ENCODE data around the gene HTR3D. TPM values are rescaled to one million over a fixed set of nuclear protein-coding genes. Genes with fewer than 3 reads are reported as not detected.

HTR3D gene
- total RNA-seq: not detected

DNA sequence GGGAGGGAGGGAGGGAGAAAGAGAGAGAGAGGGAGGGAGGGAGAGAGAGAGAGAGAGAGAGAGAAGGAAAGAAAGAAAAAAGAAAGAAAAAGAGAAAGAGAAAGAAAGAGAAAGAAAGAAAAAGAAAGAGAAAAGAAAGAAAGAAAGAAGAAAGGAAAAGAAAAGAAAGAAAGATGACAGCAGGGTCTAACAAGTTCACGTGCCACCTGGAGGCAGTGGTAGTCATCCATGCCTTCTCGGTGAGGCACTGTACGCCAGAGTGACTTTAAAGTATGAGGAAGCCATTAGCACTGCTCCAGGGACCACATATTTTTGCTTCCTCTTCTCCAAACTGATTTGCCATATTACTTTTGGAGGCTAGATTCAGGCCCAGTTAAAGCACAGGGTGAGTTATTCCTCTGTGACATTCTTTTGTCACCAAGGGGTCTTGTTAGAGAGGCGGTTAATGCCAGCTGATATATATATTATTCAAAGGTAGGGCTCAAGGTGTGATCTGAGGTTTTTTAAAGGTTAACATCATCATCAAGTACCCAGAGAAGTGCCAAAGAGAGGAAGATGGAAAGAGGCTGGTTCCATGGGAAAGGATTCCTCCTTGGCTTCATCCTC, at the start of gene HTR3D:
Gene HTR3D (plus strand): TSS at position 556 of the 606 bp plus-strand sequence. CDS start 0 bp downstream, at position 556.
- no peaks in the 10 kb centered on the region for H3K9me3 Mint-ChIP-seq (ENCODE audit: low read depth)
- ChIA-PET POLR2A (no interaction called here), CTCF (no interaction called here)
- intact Hi-C loops (cut with DNase I, micrococcal nuclease): no loop called here
- H3K4me3 Mint-ChIP-seq: no peak within 1 kb of the TSS
- DNase-seq (no peak), ATAC-seq (no peak)
- H3K36me3 Mint-ChIP-seq (ENCODE audit: low read depth): no peaks in the 10 kb centered on the region
- no peaks in the 10 kb centered on the region for H3K4me1 Mint-ChIP-seq
- H3K27me3 Mint-ChIP-seq: peaks cover 4% of the 10 kb centered on the region
- H3K27ac Mint-ChIP-seq: no peak within 1 kb of the TSS

DNA sequence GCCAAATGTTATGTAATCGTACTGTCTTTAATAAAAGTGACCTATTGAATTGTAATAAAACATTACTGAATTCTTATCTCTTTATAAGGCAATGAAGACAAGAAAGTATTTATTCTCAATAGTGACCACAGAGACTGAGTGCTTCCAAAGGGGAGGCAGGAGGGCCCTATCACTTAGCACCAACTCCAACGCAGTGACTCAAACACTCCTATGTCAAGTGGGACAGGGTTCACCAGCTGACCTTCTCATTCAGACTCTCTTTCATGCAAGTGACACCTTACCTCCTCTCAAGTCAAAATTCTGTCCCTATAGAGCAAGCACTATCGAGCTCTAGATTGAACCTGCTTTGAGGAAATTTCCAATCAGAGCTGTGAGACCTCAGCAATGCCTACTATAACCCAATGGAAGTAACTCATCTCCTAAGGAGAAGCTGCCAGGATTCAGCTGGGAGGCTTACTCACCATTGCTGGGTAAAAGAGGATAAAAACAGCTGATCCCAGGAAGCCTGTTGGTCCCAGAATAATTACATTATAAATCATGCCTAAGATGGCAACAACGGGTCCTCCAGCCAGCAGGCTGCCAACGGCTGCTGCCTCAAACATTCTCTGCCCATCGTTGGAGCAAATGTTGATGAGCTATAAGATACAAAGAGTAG, 49.4 kb upstream of the HTR3D start:
- POLR2A ChIA-PET: no interaction called here
- ATAC-seq (no peak), DNase-seq (no peak)
- peaks cover 5% of the 10 kb centered on the region for H3K36me3 Mint-ChIP-seq (ENCODE audit: low read depth)
- H3K27me3 Mint-ChIP-seq: no peaks in the 10 kb centered on the region
- CTCF ChIA-PET: interaction anchor here (0.6 to 1.1 kb wide), 2 partner anchors 13 to 70 kb away, joined by 3 to 4 read pairs; no protein-coding TSS in a partner anchor
- H3K9me3 Mint-ChIP-seq (ENCODE audit: low read depth): no peaks in the 10 kb centered on the region
- H3K4me3 Mint-ChIP-seq: no peak overlapping the region
- no peaks in the 10 kb centered on the region for H3K4me1 Mint-ChIP-seq
- no peak overlapping the region for H3K27ac Mint-ChIP-seq
- intact Hi-C loops (cut with DNase I, micrococcal nuclease): no loop called here

GRCh38 chr3:183984127-183984740, 47.3 kb upstream of the HTR3D start:
- Mint-ChIP-seq H3K36me3 (ENCODE audit: low read depth) (peaks cover 15% of the 10 kb centered on the region), H3K4me1 (no peaks in the 10 kb centered on the region), H3K9me3 (ENCODE audit: low read depth) (no peaks in the 10 kb centered on the region), H3K27ac (no peak overlapping the region), H3K4me3 (no peak overlapping the region), H3K27me3 (no peaks in the 10 kb centered on the region)
- intact Hi-C loops (cut with DNase I, micrococcal nuclease): no loop called here
- ChIA-PET POLR2A (no interaction called here), CTCF (no interaction called here)
- no peak for ATAC-seq
- DNase-seq: no peak

DNA sequence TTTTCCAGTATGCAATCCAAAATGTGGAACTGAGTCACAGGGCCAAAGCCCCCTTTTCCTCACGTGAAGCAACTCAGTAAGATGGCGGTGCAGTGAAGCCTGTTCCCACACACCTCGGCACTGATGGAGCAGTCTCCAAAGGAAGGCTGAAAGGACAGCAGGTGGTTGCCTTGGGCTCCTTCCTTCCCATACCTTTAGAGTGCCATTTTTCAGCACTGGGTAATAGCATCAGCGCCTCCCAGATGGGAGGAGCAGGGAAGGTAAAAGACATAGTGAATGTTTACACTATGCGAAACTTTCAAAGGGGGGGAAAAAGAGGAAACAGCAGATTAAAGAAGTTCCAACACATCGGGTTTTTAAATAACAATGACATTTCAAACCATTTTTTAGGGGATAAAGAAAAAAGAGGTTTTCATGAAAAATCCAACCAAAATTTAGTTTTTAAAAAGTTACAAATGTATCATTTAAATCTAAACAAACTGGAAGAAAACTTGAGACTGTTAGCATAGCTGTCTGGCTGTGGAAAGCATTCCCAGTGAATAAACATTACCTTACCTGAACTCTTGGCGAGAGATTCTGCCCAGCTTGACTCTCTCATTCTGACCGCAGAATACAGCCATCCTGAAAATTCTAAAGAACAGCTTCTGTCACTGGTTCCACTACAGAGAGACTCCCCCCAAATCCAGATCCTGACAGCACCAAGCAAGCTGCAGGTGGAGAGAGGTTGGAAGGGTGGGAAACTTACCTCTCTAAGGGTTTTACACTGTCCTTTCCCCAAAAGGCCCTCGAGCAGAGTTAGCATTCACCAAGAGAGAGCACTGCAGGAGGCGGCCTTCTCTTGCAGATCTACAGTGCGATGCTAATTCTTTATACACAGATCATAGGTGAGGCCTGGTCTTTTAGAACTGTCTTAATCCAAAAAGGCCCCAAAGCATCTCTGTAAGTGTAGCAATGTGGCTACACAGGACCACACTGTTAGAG, 46.5 kb upstream of the HTR3D start:
- ChIA-PET CTCF (interaction anchor here (1.2 kb wide), 1 partner anchor 32 kb away, joined by 3 read pairs; no protein-coding TSS in a partner anchor), POLR2A (no interaction called here)
- intact Hi-C loops (cut with DNase I, micrococcal nuclease): no loop called here
- Mint-ChIP-seq H3K27ac (no peak overlapping the region), H3K36me3 (ENCODE audit: low read depth) (peaks cover 16% of the 10 kb centered on the region), H3K27me3 (no peaks in the 10 kb centered on the region), H3K4me3 (no peak overlapping the region), H3K9me3 (ENCODE audit: low read depth) (no peaks in the 10 kb centered on the region), H3K4me1 (no peaks in the 10 kb centered on the region)
- ATAC-seq (no peak), DNase-seq (no peak)

GRCh38 chr3:183987000-183987600, 44.4 kb upstream of the HTR3D start:
- Mint-ChIP-seq H3K27me3 (no peaks in the 10 kb centered on the region), H3K27ac (no peak overlapping the region), H3K4me1 (no peaks in the 10 kb centered on the region), H3K4me3 (no peak overlapping the region), H3K9me3 (ENCODE audit: low read depth) (no peaks in the 10 kb centered on the region), H3K36me3 (ENCODE audit: low read depth) (peaks cover 16% of the 10 kb centered on the region)
- POLR2A ChIA-PET: no interaction called here
- DNase-seq (no peak), ATAC-seq (no peak)
- intact Hi-C loops (cut with DNase I, micrococcal nuclease): no loop called here
- CTCF ChIA-PET: interaction anchor here (2.0 kb wide), 1 partner anchor 90 kb away, joined by 5 read pairs; no protein-coding TSS in a partner anchor

GRCh38 chr3:183988216-183988790, 43.2 kb upstream of the HTR3D start:
- peaks cover 16% of the 10 kb centered on the region for H3K36me3 Mint-ChIP-seq (ENCODE audit: low read depth)
- H3K27me3 Mint-ChIP-seq: no peaks in the 10 kb centered on the region
- no peak for ATAC-seq
- POLR2A ChIA-PET: no interaction called here
- no peaks in the 10 kb centered on the region for H3K4me1 Mint-ChIP-seq
- DNase-seq: no peak
- intact Hi-C loops (cut with DNase I, micrococcal nuclease): no loop called here
- no peak overlapping the region for H3K27ac Mint-ChIP-seq
- no peaks in the 10 kb centered on the region for H3K9me3 Mint-ChIP-seq (ENCODE audit: low read depth)
- no peak overlapping the region for H3K4me3 Mint-ChIP-seq
- CTCF ChIA-PET: interaction anchor here (1.1 to 2.0 kb wide), 3 partner anchors 10 to 91 kb away, joined by 3 to 5 read pairs (median 3); partner anchors contain the start of gene ABCC5

- no peak for ATAC-seq
- Mint-ChIP-seq H3K4me1 (no peaks in the 10 kb centered on the region), H3K27me3 (no peaks in the 10 kb centered on the region), H3K27ac (no peak overlapping the region), H3K9me3 (ENCODE audit: low read depth) (no peaks in the 10 kb centered on the region), H3K36me3 (ENCODE audit: low read depth) (peaks cover 16% of the 10 kb centered on the region), H3K4me3 (no peak overlapping the region)
- intact Hi-C loops (cut with DNase I, micrococcal nuclease): no loop called here
- DNase-seq: no peak
- POLR2A ChIA-PET: interaction anchor here (0.6 kb wide), 1 partner anchor 247 kb away, joined by 3 read pairs; no protein-coding TSS in a partner anchor
- CTCF ChIA-PET: interaction anchor here (0.6 to 1.2 kb wide), 4 partner anchors 9 to 237 kb away, joined by 4 to 5 read pairs (median 4); no protein-coding TSS in a partner anchor
Observed at GRCh38 chr3:183991403-183991802, 40.1 kb upstream of the HTR3D start.

- no peak for DNase-seq
- ChIA-PET CTCF (interaction anchor here (0.6 to 0.9 kb wide), 2 partner anchors 11 to 13 kb away, joined by 3 to 4 read pairs; no protein-coding TSS in a partner anchor), POLR2A (no interaction called here)
- Mint-ChIP-seq H3K27me3 (no peaks in the 10 kb centered on the region), H3K36me3 (ENCODE audit: low read depth) (peaks cover 8% of the 10 kb centered on the region), H3K27ac (no peak overlapping the region), H3K4me1 (peaks cover 11% of the 10 kb centered on the region), H3K4me3 (no peak overlapping the region), H3K9me3 (ENCODE audit: low read depth) (no peaks in the 10 kb centered on the region)
- intact Hi-C loops (cut with DNase I, micrococcal nuclease): no loop called here
- no peak for ATAC-seq
Observed at GRCh38 chr3:184001761-184002160, 29.8 kb upstream of the HTR3D start.

- no peaks in the 10 kb centered on the region for H3K27me3 Mint-ChIP-seq
- ATAC-seq (no peak), DNase-seq (no peak)
- H3K4me1 Mint-ChIP-seq: peaks cover 13% of the 10 kb centered on the region
- intact Hi-C loops (cut with DNase I, micrococcal nuclease): no loop called here
- no peak overlapping the region for H3K4me3 Mint-ChIP-seq
- H3K36me3 Mint-ChIP-seq (ENCODE audit: low read depth): peaks cover 8% of the 10 kb centered on the region
- ChIA-PET POLR2A (no interaction called here), CTCF (no interaction called here)
- no peaks in the 10 kb centered on the region for H3K9me3 Mint-ChIP-seq (ENCODE audit: low read depth)
- no peak overlapping the region for H3K27ac Mint-ChIP-seq
Observed at GRCh38 chr3:184002469-184002868, 29.1 kb upstream of the HTR3D start.

DNA sequence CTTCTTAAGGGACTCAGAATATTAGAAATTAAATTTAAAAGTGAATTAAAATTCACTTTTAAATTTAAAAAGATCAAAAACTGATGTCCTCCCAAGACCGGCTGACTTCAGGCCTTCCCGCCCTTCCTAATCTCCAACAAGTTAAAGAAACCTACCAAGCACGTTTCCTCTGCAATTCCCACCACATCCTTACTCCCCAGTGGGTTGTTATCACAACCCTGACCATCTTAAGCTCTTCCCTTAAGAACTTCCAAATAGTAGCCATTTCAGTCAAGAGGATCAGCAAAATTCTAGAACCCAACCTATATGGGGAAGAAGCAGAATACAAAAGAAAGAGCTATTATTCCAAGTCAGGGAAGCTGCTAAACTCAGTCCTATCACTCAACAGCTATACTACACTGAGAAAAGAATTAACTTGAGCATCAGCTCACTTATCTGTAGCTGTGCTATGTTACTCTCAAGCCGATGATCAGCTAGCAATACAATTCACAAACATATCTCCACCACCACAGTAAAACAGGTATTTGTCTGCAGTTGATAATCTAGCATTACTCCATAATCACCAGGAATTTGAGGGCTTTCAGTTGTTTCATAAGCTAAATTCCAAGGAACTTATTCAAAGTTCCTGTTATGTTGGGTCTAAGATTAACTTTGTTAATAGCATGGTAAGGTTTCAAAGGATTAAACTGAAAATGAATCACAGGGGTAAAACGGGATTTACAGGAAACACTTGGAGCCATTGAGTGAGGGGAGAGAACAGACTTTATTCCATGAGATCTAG, 28.2 kb upstream of the HTR3D start:
- H3K36me3 Mint-ChIP-seq (ENCODE audit: low read depth): peaks cover 8% of the 10 kb centered on the region
- ChIA-PET CTCF (no interaction called here), POLR2A (no interaction called here)
- DNase-seq: no peak
- ATAC-seq: no peak
- intact Hi-C loops (cut with DNase I, micrococcal nuclease): no loop called here
- H3K4me1 Mint-ChIP-seq: peaks cover 13% of the 10 kb centered on the region
- H3K27ac Mint-ChIP-seq: no peak overlapping the region
- H3K4me3 Mint-ChIP-seq: no peak overlapping the region
- no peaks in the 10 kb centered on the region for H3K9me3 Mint-ChIP-seq (ENCODE audit: low read depth)
- H3K27me3 Mint-ChIP-seq: no peaks in the 10 kb centered on the region
